ENCODE data around the gene KLHL6.

- TF ChIP-seq POLR2A (IDR thresholded peaks at IDR 0.05), result no peak
- TF ChIP-seq, protein P1, sequence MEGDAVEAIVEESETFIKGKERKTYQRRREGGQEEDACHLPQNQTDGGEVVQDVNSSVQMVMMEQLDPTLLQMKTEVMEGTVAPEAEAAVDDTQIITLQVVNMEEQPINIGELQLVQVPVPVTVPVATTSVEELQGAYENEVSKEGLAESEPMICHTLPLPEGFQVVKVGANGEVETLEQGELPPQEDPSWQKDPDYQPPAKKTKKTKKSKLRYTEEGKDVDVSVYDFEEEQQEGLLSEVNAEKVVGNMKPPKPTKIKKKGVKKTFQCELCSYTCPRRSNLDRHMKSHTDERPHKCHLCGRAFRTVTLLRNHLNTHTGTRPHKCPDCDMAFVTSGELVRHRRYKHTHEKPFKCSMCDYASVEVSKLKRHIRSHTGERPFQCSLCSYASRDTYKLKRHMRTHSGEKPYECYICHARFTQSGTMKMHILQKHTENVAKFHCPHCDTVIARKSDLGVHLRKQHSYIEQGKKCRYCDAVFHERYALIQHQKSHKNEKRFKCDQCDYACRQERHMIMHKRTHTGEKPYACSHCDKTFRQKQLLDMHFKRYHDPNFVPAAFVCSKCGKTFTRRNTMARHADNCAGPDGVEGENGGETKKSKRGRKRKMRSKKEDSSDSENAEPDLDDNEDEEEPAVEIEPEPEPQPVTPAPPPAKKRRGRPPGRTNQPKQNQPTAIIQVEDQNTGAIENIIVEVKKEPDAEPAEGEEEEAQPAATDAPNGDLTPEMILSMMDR (IDR thresholded peaks at IDR 0.05), result no peak
These were observed 112.5 kb downstream of the KLHL6 start for GRCh38 chr3:183442994-183443393.
